RPMI8226 (cell line): Measurements from ENCODE around the gene NOL6.
"Not testable (repeated sequence)": the region's sequence is repeated elsewhere in the genome, so short reads cannot be mapped to it uniquely, and the experiment has no call there.

Experiments used
- DNase-seq: peaks from one replicate; pipeline ENCODE4 v3.0.0-alpha.2; 2015

The NOL6 gene

GRCh38 chr9:33473643-33474352 lies at the start of gene NOL6:
Gene NOL6, minus strand, starts transcription at chr9:33473924. Its CDS starts 82 bp downstream, at chr9:33473842.
- DNase-seq: peak; percentile 99

GRCh38 chr9:33521861-33522260 lies 48.1 kb upstream of the NOL6 start:
- not testable (repeated sequence) for DNase-seq

GRCh38 chr9:33517934-33518577 lies 44.3 kb upstream of the NOL6 start:
- not testable (repeated sequence) for DNase-seq

GRCh38 chr9:33517373-33517772 lies 43.6 kb upstream of the NOL6 start:
- DNase-seq: peak; percentile 38

- not testable (repeated sequence) for DNase-seq
Observed at GRCh38 chr9:33516397-33516796, 42.7 kb upstream of the NOL6 start.

GRCh38 chr9:33515342-33515995 lies 41.7 kb upstream of the NOL6 start:
- DNase-seq: not testable (repeated sequence)

GRCh38 chr9:33512535-33512934 lies 38.8 kb upstream of the NOL6 start:
- DNase-seq: not testable (repeated sequence)

GRCh38 chr9:33511184-33511517 lies 37.4 kb upstream of the NOL6 start:
- DNase-seq: not testable (repeated sequence)

GRCh38 chr9:33510262-33511183 lies 36.8 kb upstream of the NOL6 start:
- peak; percentile 45 for DNase-seq

GRCh38 chr9:33506626-33507370 lies 33.1 kb upstream of the NOL6 start:
- no peak for DNase-seq

- no peak for DNase-seq
Observed at GRCh38 chr9:33498387-33498786, 24.7 kb upstream of the NOL6 start.

GRCh38 chr9:33493819-33494218 lies 20.1 kb upstream of the NOL6 start:
- DNase-seq: not testable (repeated sequence)

- DNase-seq: no peak
Observed at GRCh38 chr9:33489066-33489465, 15.3 kb upstream of the NOL6 start.

GRCh38 chr9:33485312-33485711 lies 11.6 kb upstream of the NOL6 start:
- DNase-seq: not testable (repeated sequence)

- DNase-seq: no peak
Observed at GRCh38 chr9:33480976-33481375, 7.3 kb upstream of the NOL6 start.

- DNase-seq: no peak
Observed at GRCh38 chr9:33480106-33480505, 6.4 kb upstream of the NOL6 start.

- no peak for DNase-seq
Observed at GRCh38 chr9:33476503-33476902, 2.8 kb upstream of the NOL6 start.

GRCh38 chr9:33475357-33475756 lies 1.6 kb upstream of the NOL6 start:
- DNase-seq: no peak

GRCh38 chr9:33472881-33473615 lies 676 bp downstream of the NOL6 start:
- DNase-seq: no peak

GRCh38 chr9:33472171-33472880 lies 1.4 kb downstream of the NOL6 start:
- no peak for DNase-seq

GRCh38 chr9:33471361-33471760 lies 2.4 kb downstream of the NOL6 start:
- DNase-seq: no peak
